Motor neuron (in vitro differentiated cells): Measurements from ENCODE around the gene THAP3. TPM values are rescaled to one million over a fixed set of nuclear protein-coding genes. Genes with fewer than 3 reads are reported as not detected.

Experiments used
- ATAC-seq, 8 experiments: fragments of 200-7000 bp; cut with Tn5 transposase; replicated peaks in 6 of 8; 2 replicates each; pipeline ENCODE4 v1.8.0; 2021; ENCODE audit warnings: mild to moderate bottlenecking in 8 of 8, moderate library complexity in 8 of 8
- H3K27ac ChIP-seq, 2 donors: fragments of 250-450 bp; sonication (Bioruptor Pico); 2 replicates each; pipeline ENCODE4 v1.9.0; 2021; ENCODE audit warnings: antibody characterized with exemption in 2 of 2, mild to moderate bottlenecking in 2 of 2, moderate library complexity in 1 of 2
- H3K4me1 ChIP-seq, 2 donors: fragments of 250-450 bp; sonication (Bioruptor Pico); replicated peaks in 1 of 2; 2 replicates each; pipeline ENCODE4 v1.6.1; 2021; ENCODE audit warnings: antibody characterized with exemption in 2 of 2, mild to moderate bottlenecking in 2 of 2, moderate library complexity in 1 of 2
- H3K4me3 ChIP-seq, 5 donors: fragments of 250-450 bp; sonication (Bioruptor Pico); 2 replicates each; pipeline ENCODE4 v1.9.0; 2021; ENCODE audit warnings: antibody characterized with exemption in 5 of 5, mild to moderate bottlenecking in 5 of 5, moderate library complexity in 4 of 5
- WGBS, 10 experiments: fragments of 450-650 bp; shearing (Covaris generic); methylation state at CpG; one replicate each; pipeline ENCODE4 v1.0.0; 2022; 5-methylcytosine and 5-hydroxymethylcytosine counted together
- in situ Hi-C, 9 experiments: fragments of 400-800 bp; cut with MboI; loops; one replicate each; pipeline ENCODE4 v1.15.0; 2021; ENCODE audit warnings: low sequenced_read_pairs in 9 of 9, low pct_unique_long_range_greater_than_20kb in 2 of 9; ENCODE audit not compliant: unreplicated experiment in 9 of 9
- total RNA-seq, 8 experiments: library from RNA; unstranded; fragments of 300-600 nt; gene quantifications; 2 replicates each; pipeline versions ENCODE4 v1.2.3 to v1.2.4, GENCODE V29; 2022

Gene THAP3
- total RNA-seq, 8 experiments from 2014 or later, result 12.8 to 47.5 (median 30.1) TPM

DNA sequence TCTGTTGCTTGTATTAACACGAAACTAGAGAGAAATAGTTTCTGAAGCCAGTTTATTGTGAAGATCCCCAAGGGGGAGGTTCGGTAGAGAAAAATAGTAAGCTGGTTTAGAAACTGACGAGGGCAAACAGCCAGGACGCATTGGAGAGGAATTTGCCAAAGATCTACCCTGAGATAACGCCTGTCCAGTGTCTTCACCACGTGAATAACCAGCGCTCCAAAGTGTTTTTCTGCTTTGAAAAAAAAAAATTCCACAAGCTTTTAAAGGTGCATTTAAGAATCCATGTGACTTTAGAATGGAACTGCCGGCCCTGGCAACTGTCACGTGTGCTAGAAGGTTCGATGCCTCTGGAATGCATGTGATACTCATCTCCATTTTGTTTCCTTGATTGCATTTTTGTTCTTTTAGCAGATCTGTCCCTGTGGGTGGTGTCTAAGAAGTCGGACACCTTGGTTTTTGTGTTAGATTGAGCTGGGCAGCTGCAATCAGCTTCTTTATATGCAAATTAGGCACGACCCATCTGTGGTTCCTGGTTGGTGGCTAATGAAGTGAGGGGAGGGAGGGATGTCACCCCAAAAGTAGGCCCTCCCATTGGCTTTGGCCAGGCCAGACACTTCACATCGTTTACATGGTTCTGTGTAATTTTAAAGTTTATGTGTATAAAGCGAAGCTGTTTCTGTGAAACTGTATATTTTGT, 1.3 kb upstream of the THAP3 start:
- ATAC-seq, result no peak
- Histone ChIP-seq H3K27ac (no peak overlapping the region), H3K4me3 (no peak overlapping the region), H3K4me1 (peaks cover 13 to 15% of the 10 kb centered on the region in 2 donors)
- WGBS, 10 experiments, result 71 to 100% (median 85%) methylated on average over 5 to 14 of the region's 14 CpGs
- in situ Hi-C loops, result no loop called here

DNA sequence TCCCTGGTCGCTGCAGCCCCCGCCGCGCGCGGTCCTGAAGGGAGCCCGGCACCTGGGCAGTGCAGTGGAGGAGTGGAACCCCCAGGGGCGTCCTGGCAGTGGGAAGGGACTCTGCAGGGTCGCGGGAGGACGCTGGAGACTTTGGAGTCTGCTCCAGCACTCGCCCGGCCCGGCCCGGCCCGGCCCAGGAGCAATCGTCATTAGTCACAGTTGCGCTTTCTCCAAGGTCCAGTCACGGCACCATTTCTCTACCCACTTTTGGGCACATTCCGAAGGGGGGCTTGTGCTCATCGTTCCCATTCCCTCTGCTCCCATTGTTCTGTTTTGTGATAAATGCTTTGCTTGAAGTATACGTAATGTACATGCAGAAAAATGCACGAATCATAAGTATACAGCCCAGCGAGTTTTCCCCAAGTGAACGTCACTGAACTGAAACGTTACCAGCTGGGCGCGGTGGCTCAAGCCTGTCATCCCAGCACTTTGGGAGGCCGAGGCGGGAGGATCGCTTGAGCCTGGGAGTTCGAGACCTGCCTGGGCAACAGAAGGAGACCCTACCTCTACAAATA, 999 bp downstream of the THAP3 start:
- in situ Hi-C loops, result no loop called here
- peak; percentile 53 to 68 (median 62) for ATAC-seq
- H3K4me1 ChIP-seq, result peaks cover 13 to 15% of the 10 kb centered on the region in 2 donors

GRCh38 chr1:6627031-6627430, 2.4 kb downstream of the THAP3 start:
- Histone ChIP-seq H3K27ac (no peak overlapping the region), H3K4me3 (peak overlapping the region in 1 of 5 donors; percentile 5), H3K4me1 (peaks cover 13 to 15% of the 10 kb centered on the region in 2 donors)
- ATAC-seq, result no peak
- 80 to 100% (median 98%) methylated on average over 1 to 9 of the region's 9 CpGs; no CpG with 5 or more reads in 4 of the 10 experiments for WGBS, 10 experiments
- in situ Hi-C loops, result no loop called here

More for the DNA sequence above, 999 bp downstream of the THAP3 start:
- peak overlapping the region; percentile 89 to 99 (median 97) for H3K4me3 ChIP-seq
- H3K27ac ChIP-seq, result peak overlapping the region; percentile 81 to 85
- whole genome bisulfite sequencing, 10 experiments, result 0 to 58% (median 20%) methylated on average over 3 to 15 of the region's 32 CpGs; no CpG with 5 or more reads in 4 of the 10 experiments

GRCh38 chr1:6627841-6628545, 3.3 kb downstream of the THAP3 start:
- in situ Hi-C loops, result no loop called here
- no peak overlapping the region for H3K27ac ChIP-seq
- no peak overlapping the region for H3K4me3 ChIP-seq
- WGBS, 10 experiments, result 90 to 100% (median 93%) methylated on average over 1 to 19 of the region's 21 CpGs; no CpG with 5 or more reads in 4 of the 10 experiments
- ATAC-seq, result no peak
- peaks cover 13 to 15% of the 10 kb centered on the region in 2 donors for H3K4me1 ChIP-seq

GRCh38 chr1:6628971-6629479, 4.4 kb downstream of the THAP3 start:
- WGBS, 10 experiments, result 71 to 98% (median 86%) methylated on average over 1 to 8 of the region's 12 CpGs; no CpG with 5 or more reads in 3 of the 10 experiments
- no peak for ATAC-seq
- in situ Hi-C loops, result no loop called here
- Histone ChIP-seq H3K4me1 (peaks cover 13 to 15% of the 10 kb centered on the region in 2 donors), H3K27ac (no peak overlapping the region), H3K4me3 (no peak overlapping the region)

GRCh38 chr1:6630027-6630426, 5.4 kb downstream of the THAP3 start:
- in situ Hi-C loops, result no loop called here
- Histone ChIP-seq H3K4me1 (peaks cover 9 to 10% of the 10 kb centered on the region in 2 donors), H3K4me3 (no peak overlapping the region), H3K27ac (no peak overlapping the region)
- ATAC-seq, result no peak
- WGBS, 10 experiments, result 83 to 100% (median 95%) methylated on average over 1 to 8 of the region's 8 CpGs; no CpG with 5 or more reads in 2 of the 10 experiments

DNA sequence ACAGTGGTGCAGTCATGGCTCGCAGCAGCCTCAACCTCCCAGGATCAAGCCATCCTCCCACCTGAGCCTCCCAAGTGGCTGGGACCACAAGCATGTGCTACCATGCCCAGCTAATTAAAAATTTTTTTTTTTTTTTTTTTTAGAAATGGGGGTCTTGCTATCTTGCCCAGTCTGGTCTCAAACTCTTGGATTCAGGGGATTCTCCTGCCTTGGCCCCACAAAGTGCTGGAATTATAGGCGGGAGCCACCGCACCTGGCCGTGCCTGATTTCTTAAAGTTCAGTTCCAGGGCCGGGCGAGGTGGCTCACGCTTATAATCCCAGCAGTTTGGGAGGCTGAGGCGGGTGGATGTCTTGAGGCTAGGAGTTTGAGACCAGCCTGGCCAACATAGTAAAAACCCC, 6.4 kb downstream of the THAP3 start:
- no peak overlapping the region for H3K4me3 ChIP-seq
- H3K4me1 ChIP-seq, result peaks cover 6 to 7% of the 10 kb centered on the region in 2 donors
- ATAC-seq, result no peak
- in situ Hi-C loops, result no loop called here
- WGBS, 10 experiments, result 90 to 100% (median 98%) methylated on average over 1 to 7 of the region's 8 CpGs; no CpG with 5 or more reads in 4 of the 10 experiments
- no peak overlapping the region for H3K27ac ChIP-seq

DNA sequence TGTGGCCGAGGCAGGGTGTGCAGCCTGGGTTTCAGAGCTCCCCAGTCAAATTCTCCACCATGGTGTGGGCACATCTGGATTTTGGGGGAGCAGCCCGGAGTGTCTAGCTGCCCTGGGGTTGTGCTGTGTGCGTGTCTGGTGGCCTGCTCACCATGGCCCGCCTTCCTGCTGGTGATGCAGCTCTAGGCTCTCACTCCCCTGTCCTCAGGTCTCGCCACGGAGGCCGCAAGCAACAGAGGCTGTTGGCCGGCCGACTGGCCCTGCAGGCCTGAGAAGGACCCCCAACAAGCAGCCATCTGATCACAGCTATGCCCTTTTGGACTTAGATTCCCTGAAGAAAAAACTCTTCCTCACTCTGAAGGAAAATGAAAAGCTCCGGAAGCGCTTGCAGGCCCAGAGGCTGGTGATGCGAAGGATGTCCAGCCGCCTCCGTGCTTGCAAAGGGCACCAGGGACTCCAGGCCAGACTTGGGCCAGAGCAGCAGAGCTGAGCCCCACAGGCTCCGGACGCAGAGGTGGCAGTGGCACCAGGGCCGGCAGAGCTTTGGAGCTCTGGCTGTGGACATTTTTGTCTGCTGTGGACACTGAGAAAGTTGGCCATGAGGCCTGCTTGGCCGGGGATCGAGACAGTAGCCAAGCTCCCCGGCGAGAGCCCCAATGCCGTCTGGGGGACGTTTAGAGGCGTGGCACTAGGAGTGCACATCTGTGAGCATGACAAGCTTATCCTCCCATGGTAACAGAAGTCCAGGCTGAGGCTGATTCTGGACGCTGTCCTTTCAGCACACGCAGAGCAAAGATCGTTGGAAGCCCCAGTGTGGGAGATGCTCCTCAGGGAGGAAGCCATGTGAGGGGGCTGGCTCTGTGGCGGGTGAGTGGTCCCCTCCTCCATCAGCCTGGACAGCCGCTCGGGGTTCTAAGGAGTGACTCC, 8.2 kb downstream of the THAP3 start:
- H3K4me3 ChIP-seq, result no peak overlapping the region
- H3K4me1 ChIP-seq, result no peaks in the 10 kb centered on the region
- no peak for ATAC-seq
- no peak overlapping the region for H3K27ac ChIP-seq
- in situ Hi-C loops, result no loop called here
- 80 to 100% (median 94%) methylated on average over 2 to 17 of the region's 30 CpGs; no CpG with 5 or more reads in 4 of the 10 experiments for WGBS, 10 experiments

- Histone ChIP-seq H3K27ac (peak overlapping the region in 1 of 2 donors; percentile 32), H3K4me1 (no peaks in the 10 kb centered on the region), H3K4me3 (no peak overlapping the region)
- peak; percentile 61 to 85 (median 70) for ATAC-seq
- whole genome bisulfite sequencing, 10 experiments, result 60 to 100% (median 92%) methylated on average over 1 to 17 of the region's 29 CpGs; no CpG with 5 or more reads in 5 of the 10 experiments
- in situ Hi-C loops, result no loop called here
Observed at GRCh38 chr1:6634371-6635052, 9.8 kb downstream of the THAP3 start.

GRCh38 chr1:6635161-6635909, 10.7 kb downstream of the THAP3 start:
- in situ Hi-C loops, result no loop called here
- Histone ChIP-seq H3K27ac (no peak overlapping the region), H3K4me1 (no peaks in the 10 kb centered on the region), H3K4me3 (no peak overlapping the region)
- 73 to 100% (median 99%) methylated on average over 1 to 14 of the region's 20 CpGs; no CpG with 5 or more reads in 2 of the 10 experiments for WGBS, 10 experiments
- ATAC-seq, result peak in 2 of 8 experiments; percentile 5 to 10

GRCh38 chr1:6635910-6636760, 11.5 kb downstream of the THAP3 start:
- in situ Hi-C loops, result no loop called here
- WGBS, 10 experiments, result 40 to 100% (median 73%) methylated on average over 1 to 11 of the region's 16 CpGs; no CpG with 5 or more reads in 4 of the 10 experiments
- H3K4me1 ChIP-seq, result no peaks in the 10 kb centered on the region
- ATAC-seq, result no peak
- no peak overlapping the region for H3K4me3 ChIP-seq
- H3K27ac ChIP-seq, result no peak overlapping the region
